Measurements from ENCODE around the gene ANKRD30B.
"Not testable (repeated sequence)": the region's sequence is repeated elsewhere in the genome, so short reads cannot be mapped to it uniquely, and the experiment has no call there.

- TF ChIP-seq, protein P1, sequence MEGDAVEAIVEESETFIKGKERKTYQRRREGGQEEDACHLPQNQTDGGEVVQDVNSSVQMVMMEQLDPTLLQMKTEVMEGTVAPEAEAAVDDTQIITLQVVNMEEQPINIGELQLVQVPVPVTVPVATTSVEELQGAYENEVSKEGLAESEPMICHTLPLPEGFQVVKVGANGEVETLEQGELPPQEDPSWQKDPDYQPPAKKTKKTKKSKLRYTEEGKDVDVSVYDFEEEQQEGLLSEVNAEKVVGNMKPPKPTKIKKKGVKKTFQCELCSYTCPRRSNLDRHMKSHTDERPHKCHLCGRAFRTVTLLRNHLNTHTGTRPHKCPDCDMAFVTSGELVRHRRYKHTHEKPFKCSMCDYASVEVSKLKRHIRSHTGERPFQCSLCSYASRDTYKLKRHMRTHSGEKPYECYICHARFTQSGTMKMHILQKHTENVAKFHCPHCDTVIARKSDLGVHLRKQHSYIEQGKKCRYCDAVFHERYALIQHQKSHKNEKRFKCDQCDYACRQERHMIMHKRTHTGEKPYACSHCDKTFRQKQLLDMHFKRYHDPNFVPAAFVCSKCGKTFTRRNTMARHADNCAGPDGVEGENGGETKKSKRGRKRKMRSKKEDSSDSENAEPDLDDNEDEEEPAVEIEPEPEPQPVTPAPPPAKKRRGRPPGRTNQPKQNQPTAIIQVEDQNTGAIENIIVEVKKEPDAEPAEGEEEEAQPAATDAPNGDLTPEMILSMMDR (IDR thresholded peaks at IDR 0.05; ENCODE audit: insufficient read depth, low read depth, low read length) = not testable (repeated sequence)
- TF ChIP-seq EZH2 (IDR thresholded peaks at IDR 0.05; ENCODE audit: insufficient read depth, low read length) = not testable (repeated sequence)
These were observed 107.7 kb downstream of the ANKRD30B start for GRCh38 chr18:14855634-14856033.

Measured in astrocyte (in vitro differentiated cells and primary cell).